RKO (cell line): ENCODE results near the gene TCP10L.
"Not testable (repeated sequence)": the region's sequence is repeated elsewhere in the genome, so short reads cannot be mapped to it uniquely, and the experiment has no call there.

Source experiments
- DNase-seq: peaks from one replicate; pipeline ENCODE4 v3.0.0-alpha.2; 2016; ENCODE audit warnings: low spot score

Gene TCP10L

DNA sequence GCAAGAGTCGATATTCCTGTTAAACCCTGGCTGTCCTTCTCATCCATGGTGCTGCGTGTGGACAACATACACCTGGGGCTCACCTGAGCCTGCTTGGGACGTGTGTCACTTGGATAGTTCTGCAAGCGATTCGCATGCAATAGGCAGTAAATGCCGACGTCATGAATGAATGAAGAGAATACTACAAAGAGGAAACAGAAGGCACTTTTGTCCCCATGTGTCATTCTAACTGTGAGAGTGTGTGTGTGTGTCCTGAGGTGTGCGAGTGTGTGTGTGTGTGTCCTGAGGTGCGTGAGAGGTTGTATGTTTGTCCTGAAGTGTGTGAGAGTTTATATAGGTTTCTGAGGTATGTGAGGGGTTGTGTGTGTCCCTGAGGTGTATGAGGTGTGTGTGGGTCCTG lies 647 bp upstream of the TCP10L start:
- DNase-seq, result no peak

DNA sequence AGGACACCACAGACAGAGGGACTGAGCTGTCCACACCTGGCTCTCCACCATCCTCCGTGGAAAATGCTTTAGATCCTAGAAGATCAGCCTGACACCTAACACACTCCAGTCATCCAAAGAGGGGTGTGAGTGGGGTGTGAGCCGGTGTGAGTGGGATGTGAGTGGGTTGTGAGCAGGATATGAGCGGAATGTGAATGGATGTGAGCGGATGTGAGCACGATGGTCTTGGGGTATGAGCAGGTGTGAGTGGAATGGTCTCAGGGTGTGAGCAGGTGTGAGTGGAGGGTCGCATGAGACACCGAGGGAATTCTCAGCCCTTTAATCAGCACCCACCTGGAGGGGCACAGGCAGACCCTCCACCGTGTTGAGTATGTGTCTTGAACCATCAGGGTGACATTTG lies 851 bp downstream of the TCP10L start:
- DNase-seq, result no peak

DNA sequence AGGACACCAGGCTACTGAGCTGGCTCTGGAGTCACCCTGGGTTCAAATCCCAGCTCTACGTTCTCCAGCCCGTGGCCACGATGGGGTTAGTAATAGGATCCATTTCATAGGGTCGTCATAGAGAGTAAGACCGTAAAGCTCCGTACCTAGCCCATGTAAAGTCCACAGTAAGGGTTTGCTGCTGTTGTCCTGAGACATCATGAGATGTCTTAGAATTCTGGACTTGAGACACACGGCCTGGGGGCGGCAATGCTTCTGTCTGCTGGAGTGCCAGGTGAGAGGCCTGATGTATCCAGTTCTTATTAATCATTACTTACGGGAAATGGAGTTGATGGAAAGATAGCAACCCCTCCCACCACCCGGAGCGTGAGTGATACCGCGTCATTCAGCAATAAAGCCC lies 3.6 kb downstream of the TCP10L start:
- DNase-seq, result no peak

DNA sequence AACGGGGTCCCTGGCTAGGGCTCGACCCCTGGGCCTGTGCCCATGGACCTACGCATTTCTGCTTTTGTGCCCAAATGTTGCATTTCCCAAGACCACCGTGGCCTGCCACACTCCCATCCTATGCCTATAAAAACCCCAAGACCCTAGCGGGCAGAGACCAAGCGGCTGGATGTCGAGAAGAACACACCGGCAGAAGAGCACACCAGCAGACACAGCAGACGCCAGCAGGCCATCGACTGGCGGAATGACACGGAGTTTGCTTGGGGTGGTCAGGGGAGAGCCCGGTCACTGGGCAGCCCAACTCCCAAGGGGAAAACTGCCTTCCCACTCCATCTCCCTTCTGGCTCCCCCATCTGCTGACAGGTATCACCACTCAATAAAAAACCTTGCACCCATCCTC lies 4.4 kb downstream of the TCP10L start:
- DNase-seq, result no peak

DNA sequence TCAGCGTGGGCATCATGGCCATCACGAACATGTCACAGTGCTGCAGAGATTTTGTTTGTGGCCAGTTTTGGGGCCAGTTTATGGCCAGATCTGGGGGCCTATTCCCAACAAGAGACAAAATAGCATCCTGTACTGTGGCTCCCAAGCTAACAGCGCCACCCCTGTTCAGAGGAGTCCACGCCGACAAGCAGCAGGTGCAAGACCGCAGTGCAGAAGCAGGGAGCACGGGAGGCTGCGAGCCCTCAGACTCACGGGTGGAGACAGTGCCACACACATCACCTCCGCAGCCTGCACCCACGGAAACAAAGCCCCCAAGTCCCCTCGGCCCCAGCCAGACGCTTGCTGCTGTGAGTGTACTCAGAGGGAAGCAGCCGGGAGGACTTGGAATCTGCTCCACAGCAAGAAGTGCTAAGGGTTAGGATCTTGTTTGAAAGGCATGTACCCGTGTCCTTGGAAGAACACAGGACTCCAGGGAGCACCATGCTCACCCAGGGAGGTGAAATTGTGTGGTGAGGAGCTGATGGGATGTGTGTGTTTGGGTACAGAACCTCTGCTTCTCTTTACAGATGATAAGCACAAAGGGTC lies 7.1 kb downstream of the TCP10L start:
- DNase-seq, result no peak

DNA sequence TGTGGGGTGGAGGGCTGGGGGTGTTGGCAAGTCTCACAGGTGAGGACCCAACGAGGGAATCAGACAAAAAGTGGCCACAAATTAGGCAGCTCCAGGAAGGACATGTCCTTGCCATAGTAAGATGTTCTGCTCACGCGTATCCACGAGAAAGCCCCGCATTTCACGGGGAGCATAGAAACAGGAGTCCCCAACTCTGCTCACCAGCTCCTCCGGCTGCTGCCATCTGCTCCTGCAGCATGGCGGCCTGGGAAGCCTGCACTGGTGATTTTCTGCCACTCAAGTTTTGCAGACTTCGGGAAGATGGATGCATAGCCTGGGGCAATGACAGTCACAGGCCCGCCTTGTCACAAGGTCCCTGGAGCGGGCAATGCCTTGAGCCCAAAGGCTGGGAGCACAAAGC lies 9.3 kb downstream of the TCP10L start:
- no peak for DNase-seq

DNA sequence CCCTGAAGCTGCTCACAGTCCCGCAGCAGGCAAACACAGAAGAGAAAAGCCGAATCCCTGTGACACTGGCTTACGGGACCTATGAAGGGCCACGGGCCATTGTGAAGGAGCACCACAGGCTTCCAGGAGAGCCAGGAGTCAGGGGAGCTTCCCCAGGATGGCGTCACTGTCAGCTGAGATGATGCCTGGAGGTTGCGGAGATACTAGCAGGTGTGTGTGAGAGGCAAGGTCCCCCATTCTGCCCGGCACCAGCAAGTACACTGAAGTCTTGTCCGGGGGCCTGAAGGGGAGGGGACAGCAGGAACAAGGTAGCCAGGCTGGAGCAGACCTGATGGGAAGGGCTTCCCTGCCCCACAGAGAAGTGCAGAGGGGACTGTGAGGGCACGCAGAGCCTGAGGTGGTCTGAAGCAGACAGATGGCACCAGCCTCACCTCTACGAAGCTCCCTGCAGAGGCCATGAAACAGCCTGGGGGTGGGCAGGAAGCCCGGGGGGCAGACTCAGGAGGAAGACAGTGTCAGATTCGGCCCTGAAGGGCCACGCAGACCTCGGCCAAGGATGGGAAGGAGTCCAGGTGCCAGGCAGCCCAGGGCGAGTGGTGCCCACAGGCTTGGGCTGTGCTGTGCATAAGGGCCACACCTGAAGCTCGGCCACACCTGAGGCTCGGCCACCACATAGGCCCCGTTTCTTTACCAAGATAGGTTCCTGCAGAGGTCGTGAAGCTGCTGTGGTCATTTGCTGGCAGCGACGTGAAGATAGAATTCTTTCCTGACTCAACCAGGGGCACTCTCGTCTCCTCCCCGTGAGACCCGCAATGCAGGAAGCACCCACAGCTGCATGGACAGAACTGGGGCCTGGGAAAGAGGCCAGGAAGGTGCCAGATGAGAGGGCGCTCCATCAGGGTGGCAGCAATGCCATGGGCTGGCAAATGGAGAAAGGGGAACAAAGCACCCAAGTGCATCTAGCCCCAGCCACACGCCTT lies 10.1 kb downstream of the TCP10L start:
- DNase-seq, result no peak

DNA sequence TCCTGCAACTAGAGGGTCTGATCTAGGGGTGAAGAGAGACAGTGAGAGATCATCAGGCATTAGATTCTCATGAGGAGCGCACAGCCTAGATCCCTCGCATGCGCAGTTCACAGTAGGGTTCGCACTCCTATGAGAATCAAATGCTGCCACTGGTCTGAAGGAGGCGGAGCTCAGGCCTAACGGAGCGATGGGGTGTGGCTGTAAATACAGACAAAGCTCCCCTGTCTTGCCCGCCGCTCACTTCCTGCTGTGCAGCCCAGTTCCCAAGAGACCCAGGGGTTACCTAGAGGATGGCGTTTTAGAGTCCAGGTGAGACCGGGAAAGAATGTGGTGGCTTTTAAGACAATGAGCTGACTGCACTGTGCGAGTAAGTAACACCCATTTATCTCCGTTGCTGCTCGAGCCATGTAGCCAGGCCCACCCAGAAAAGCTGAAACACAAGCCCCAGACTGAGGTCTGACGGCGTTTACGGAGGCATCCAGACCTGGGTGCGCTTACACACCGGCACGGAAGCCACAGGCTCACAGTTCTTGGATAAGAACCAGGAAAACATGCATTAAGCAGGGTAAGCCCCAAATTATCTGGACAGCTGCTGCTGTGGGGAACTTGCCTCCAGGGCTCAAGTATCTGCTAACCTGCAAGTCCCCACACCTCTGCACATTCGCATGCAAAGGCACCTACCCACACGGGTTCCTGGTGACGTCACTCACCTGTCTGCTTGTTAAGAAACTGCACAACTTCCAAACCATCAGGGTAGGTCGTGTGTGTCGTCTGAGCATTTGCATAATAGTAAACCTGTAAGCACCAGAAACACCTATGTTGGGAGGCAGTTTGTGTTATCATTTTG lies 12.5 kb downstream of the TCP10L start:
- DNase-seq, result no peak

DNA sequence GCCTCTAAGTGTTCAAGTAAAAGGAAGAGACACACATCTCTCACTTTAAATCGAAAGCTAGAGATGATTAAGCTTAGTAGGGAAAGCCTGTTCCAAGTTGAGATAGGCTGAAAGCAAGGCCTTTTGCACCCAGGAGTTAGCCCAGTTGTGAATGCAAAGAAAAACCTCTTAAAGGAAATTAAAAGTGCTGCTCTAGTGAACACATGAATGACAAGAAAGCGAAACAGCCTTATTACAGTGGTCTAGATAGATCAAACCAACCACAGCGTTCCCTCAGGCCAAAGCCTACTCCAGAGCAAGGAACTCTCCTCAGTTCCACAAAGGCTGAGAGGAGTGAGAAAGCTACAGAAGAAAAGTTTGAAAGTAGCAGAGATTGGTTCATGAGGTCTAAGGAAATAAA lies 14.9 kb downstream of the TCP10L start:
- DNase-seq, result no peak

DNA sequence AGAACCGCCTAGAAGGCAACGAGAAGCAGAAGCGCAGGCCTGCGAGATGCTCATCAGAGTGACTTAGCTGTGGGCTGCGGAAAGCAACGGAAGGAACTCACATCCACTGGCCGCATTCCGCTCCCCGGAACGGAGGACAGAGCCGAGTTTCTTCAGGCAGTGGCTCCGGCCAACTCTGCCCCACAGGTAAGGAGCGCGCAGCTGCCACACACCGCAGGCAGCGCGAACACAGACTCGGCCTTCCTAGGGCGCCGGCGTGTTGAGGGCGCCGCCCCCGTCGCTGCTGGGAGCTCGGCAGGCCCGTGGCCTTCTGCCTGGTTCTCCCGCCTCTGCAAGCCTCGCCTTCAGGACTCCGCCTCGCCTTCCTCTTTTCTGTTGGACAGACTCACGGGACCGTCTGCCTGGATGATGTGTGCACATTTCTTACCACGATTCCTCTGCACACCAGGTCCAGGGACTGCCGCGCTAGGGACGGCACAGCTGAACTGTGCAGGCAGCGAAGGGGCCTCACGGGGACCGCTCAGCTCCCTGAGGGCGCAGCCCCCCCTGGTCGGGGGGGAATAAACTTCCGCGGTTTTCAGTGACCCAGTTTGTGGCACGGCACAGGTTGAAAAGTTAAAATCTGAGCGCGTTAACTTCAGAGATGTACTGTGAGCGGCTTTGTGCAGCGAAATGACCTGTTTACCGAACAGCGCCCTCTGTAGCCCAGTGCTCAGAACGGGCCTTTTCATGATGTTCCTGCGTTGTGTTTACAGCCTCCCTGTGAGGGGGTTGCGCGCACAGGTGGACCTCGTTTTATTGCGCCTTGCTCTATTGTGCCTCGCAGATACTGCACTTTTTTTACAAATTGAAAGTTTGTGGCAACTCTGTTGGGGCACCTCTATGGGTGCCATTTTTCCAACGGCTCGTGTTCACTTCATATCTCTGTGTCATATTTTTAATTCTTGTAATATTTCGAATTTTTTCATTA lies 15.8 kb downstream of the TCP10L start:
- peak; percentile 81 for DNase-seq

DNA sequence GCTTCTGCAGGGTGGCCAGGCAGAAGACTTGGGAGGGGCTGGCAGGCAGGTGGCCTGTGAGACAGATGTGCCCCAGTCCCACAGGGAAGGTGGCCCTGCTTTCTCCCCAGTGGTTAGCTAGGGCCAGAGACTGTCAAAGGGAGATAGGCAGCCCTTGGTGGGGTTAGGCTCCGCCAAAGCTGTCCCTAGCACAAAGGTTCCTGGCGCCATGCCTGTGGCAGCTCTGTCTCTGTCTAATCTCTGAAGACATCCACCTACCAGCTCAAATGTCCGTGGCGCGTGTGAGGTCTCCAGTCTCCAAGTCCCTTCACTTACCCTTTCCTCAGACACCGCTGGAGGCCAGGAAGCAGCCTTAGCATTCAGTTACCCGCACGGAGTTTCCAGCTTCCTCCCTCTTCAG lies 17.7 kb downstream of the TCP10L start:
- no peak for DNase-seq

DNA sequence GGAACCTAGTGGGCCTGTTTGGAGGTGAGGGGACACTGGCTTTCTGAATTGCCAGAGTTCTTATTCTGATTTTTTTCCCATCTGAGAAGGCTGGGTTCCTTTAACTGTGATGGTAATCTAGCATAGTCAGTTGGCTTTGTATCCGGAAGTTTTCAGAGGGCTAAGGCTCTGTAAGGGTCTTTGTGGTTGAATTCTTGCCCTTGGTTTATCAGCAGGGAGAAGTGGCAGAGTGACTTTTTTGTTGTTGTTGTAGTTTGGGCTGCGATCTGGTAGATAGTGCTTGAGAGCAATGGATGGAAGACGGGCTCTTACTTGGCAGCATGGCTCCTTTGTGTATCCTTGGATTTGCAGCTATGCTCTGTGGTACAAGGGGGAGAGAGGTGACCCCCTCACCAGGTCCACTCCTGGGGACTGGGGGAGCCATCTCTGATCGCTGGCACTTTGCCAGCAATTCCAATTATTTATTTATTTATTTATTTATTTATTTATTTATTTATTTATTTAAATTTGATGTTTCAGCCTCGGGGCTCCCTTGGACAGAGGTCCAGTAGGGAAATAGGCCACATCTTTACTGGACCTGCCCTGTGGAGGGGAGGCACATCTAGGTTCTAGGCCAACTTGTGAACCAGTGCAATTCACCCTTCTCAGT lies 18.5 kb downstream of the TCP10L start:
- DNase-seq, result no peak

DNA sequence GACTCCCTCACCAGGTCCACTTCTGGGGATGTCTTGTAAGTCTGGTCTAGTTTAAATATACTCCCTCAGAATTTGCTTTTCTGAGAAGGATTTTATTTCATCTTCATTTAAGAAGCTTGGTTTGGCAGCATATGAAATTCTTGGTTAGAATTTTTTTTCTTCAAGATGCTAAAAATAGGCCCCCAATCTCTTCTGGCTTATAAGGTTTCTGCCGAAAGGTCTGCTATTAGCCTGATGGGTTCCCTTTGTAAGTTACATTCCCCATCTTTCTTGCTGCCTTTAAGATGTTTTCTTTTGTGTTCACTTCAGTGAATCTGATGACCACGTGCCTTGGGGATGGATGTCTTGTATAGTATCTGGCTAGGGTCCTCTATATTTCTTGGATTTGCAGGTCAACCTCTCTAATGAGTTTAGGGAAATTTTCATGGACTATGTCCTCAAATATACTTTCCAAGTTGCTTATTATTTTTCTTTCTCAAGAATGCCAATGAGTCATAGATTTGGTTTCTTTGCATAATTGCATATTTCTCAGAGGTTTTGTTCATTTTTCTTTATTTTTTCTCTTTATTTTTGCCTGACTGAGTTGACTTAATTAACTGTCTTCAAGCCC lies 19.4 kb downstream of the TCP10L start:
- DNase-seq, result no peak

DNA sequence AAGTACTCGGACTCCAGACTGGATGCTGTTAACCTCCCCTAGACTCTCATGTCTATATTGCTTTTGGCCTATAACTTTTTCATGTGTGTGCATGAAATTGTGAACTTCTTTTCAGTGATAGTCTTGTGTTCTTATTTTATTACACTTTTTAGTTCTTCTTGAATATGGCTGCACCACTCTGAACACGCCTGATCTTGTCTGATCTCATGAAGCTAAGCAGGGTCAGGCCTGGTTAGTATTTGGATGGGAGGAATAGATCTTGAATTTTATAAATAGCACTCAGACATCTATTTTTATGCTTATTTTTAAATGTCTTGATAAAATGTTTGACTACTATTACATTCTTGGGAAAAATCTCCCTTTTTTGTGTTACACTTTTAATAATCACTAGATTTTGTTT lies 22.4 kb downstream of the TCP10L start:
- DNase-seq, result no peak

DNA sequence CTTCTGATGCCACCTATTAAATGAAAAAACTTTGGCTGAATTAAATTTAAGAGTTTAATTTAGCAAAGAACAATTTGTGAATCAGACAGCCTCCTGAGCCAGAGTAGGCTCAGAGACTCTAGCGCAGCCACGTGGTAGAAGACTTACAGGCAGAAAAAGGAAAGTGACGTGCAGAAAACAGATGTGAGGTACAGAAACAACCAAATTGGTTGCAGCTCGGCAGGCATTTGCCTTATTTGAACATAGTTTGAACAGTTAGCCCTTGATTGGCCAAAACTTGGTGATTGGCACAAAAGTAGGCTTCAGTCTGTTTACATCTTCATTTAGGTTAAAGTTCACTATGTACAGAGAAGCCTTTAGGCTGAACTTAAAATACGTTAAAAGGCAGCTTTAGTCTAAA lies 22.9 kb downstream of the TCP10L start:
- DNase-seq, result no peak

DNA sequence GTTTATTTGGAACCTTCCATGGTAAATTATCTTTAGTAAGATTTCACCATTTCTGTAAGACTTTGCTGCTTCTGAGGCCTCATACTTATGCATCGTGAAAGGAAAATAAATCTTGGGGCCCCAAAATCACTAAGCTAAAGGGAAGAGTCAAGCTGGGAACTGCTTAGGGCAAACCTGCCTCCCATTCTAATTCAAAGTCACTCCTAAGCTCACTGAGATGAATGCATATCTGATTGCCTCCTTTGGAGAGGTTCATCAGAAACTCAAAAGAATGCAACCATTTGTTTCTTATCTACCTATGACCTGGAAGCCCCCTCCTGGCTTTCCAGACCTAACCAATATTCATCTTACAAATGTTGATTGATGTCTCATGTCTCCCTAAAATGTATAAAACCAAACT lies 23.8 kb downstream of the TCP10L start:
- not testable (repeated sequence) for DNase-seq

DNA sequence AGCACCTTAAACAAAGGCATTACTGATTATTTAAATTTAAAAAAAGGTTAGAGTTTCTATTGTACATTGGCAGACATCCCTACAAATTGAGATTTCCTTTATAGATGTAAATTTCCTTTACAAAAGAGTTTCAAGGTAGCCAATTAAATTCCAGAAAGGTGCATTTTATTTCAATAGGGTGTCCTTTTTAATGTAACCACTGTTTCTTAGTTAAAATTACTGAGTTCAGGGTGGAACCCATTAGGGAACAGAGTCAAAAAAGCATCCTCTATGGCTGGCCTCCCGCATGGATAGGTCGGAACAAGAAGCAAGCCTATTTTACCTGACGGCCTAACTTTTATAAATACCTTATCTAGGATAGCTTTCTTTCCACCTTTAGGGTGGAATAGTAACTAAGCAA lies 24.4 kb downstream of the TCP10L start:
- DNase-seq, result no peak

DNA sequence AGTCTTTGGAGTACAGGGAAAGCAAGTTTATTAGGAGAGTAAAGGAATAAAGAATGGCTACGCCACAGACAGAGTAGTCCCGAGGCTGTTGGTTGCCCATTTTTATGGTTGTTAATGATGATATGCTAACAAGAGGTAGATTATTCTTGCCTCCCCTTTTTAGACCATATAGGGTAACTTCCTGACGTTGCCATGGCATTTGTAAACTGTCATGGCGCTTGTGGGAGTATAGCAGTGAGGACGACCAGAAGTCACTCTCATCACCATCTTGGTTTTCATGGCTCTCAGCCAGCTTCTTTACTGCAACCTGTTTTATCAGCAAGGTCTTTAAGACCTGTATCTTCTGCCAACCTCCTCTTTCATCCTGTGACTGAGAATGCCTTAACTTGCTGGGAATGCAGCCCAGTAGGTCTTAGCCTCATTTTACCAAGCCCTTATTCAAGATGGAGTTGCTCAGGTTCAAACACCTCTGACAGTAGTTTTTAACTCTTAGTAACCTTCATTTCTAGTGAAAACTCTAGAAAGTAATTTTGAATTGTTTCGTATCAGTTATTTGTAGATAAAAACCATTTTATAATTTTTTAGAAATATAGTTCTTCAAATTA lies 26.2 kb downstream of the TCP10L start:
- no peak for DNase-seq

DNA sequence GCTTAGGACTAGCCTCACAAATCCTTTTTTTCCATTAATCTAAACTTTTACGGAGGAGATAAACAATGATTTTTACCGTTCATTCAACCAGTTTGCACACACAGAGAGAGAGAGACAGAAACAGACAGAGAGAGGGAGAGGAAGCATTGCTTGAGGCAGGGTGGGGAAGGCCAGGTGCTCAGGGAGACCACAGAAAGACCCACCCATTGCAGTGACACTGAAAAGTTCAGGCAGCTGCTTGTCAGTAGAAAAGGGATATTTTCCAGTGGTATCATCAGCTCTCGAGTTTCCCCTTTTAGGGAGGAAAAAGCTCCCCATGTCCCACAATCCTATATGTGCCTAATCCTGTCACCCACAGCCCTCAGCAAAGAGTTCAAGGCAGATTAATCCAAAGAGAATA lies 27.2 kb downstream of the TCP10L start:
- DNase-seq, result no peak
